GM21423 (cell line): ENCODE data around the gene GALNT17.
"Not testable (repeated sequence)": the region's sequence is repeated elsewhere in the genome, so short reads cannot be mapped to it uniquely, and the experiment has no call there.

Source experiments
- ATAC-seq: cut with Tn5 transposase; IDR thresholded peaks from one replicate; pipeline ENCODE4 v1.9.1; 2021; ENCODE audit warnings: mild to moderate bottlenecking, moderate library complexity; ENCODE audit not compliant: unreplicated experiment

Gene GALNT17

GRCh38 chr7:71712653-71713180 is 580.8 kb downstream of the GALNT17 start:
- ATAC-seq = no peak

- no peak for ATAC-seq
These were observed 584.7 kb downstream of the GALNT17 start for GRCh38 chr7:71716690-71717089.

GRCh38 chr7:71718563-71718962 is 586.6 kb downstream of the GALNT17 start:
- ATAC-seq = no peak

GRCh38 chr7:71721742-71722141 is 589.8 kb downstream of the GALNT17 start:
- no peak for ATAC-seq

GRCh38 chr7:71723859-71724258 is 591.9 kb downstream of the GALNT17 start:
- no peak for ATAC-seq

- ATAC-seq = no peak
These were observed 595.4 kb downstream of the GALNT17 start for GRCh38 chr7:71727347-71727746.

- no peak for ATAC-seq
These were observed 599.8 kb downstream of the GALNT17 start for GRCh38 chr7:71731740-71732139.

GRCh38 chr7:71733107-71733870 is 601.3 kb downstream of the GALNT17 start:
- no peak for ATAC-seq

- no peak for ATAC-seq
These were observed 604.1 kb downstream of the GALNT17 start for GRCh38 chr7:71735961-71736556.

GRCh38 chr7:71737931-71738540 is 606.1 kb downstream of the GALNT17 start:
- not testable (repeated sequence) for ATAC-seq

GRCh38 chr7:71739520-71740173 is 607.7 kb downstream of the GALNT17 start:
- ATAC-seq = no peak

- no peak for ATAC-seq
These were observed 608.2 kb downstream of the GALNT17 start for GRCh38 chr7:71740174-71740560.

GRCh38 chr7:71746006-71746405 is 614.1 kb downstream of the GALNT17 start:
- no peak for ATAC-seq

- ATAC-seq = no peak
These were observed 618.3 kb downstream of the GALNT17 start for GRCh38 chr7:71750290-71750689.

- no peak for ATAC-seq
These were observed 620.4 kb downstream of the GALNT17 start for GRCh38 chr7:71752171-71752935.

- ATAC-seq = no peak
These were observed 621.3 kb downstream of the GALNT17 start for GRCh38 chr7:71753236-71753635.

- no peak for ATAC-seq
These were observed 622.2 kb downstream of the GALNT17 start for GRCh38 chr7:71753956-71754664.

GRCh38 chr7:71754828-71755227 is 622.9 kb downstream of the GALNT17 start:
- ATAC-seq = no peak

- no peak for ATAC-seq
These were observed 629.4 kb downstream of the GALNT17 start for GRCh38 chr7:71761336-71761735.
